ENCODE results near the gene RBP2.

DNA sequence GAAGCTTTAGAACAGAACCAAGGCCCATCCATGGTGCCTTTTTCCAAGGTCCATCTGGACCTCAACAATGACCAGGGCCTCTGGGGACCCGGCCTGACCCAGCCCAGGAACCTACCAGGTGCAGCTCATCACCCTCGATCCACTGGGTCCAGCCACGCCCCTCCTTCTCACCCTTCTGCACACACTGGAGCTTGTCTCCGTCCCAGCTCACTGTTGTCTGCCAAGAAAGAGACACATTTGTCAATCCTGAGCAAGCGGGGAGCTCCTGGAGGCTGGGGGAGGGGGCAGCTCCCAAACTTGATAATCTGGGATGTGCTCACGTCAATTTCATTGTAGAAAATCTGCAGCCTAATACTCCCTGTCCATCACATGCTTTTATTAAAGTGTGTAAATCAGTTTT is 42.0 kb upstream of the RBP2 start:
- TF ChIP-seq YY1 (IDR thresholded peaks at IDR 0.05; ENCODE audit: low read depth) (no peak), NFIC (IDR thresholded peaks at IDR 0.05) (no peak), TAF1 (IDR thresholded peaks at IDR 0.05; ENCODE audit: low read depth) (no peak), RAD21 (IDR thresholded peaks at IDR 0.05; ENCODE audit: low read depth) (no peak), CEBPB (IDR thresholded peaks at IDR 0.05) (no peak), FOXM1 (IDR thresholded peaks at IDR 0.05; ENCODE audit: borderline replicate concordance, low read depth) (no peak), CREB1 (IDR thresholded peaks at IDR 0.05; ENCODE audit: low read depth) (no peak), EGR1 (IDR thresholded peaks at IDR 0.05) (no peak), EP300 (IDR thresholded peaks at IDR 0.05; ENCODE audit: borderline replicate concordance) (no peak), TCF12 (IDR thresholded peaks at IDR 0.05; ENCODE audit: low read depth) (no peak), ZBTB7A (IDR thresholded peaks at IDR 0.05; ENCODE audit: low read depth) (no peak)
- TF ChIP-seq, protein P1, sequence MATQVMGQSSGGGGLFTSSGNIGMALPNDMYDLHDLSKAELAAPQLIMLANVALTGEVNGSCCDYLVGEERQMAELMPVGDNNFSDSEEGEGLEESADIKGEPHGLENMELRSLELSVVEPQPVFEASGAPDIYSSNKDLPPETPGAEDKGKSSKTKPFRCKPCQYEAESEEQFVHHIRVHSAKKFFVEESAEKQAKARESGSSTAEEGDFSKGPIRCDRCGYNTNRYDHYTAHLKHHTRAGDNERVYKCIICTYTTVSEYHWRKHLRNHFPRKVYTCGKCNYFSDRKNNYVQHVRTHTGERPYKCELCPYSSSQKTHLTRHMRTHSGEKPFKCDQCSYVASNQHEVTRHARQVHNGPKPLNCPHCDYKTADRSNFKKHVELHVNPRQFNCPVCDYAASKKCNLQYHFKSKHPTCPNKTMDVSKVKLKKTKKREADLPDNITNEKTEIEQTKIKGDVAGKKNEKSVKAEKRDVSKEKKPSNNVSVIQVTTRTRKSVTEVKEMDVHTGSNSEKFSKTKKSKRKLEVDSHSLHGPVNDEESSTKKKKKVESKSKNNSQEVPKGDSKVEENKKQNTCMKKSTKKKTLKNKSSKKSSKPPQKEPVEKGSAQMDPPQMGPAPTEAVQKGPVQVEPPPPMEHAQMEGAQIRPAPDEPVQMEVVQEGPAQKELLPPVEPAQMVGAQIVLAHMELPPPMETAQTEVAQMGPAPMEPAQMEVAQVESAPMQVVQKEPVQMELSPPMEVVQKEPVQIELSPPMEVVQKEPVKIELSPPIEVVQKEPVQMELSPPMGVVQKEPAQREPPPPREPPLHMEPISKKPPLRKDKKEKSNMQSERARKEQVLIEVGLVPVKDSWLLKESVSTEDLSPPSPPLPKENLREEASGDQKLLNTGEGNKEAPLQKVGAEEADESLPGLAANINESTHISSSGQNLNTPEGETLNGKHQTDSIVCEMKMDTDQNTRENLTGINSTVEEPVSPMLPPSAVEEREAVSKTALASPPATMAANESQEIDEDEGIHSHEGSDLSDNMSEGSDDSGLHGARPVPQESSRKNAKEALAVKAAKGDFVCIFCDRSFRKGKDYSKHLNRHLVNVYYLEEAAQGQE (IDR thresholded peaks at IDR 0.05; ENCODE audit: low read depth) = no peak
- TF ChIP-seq, protein P2, sequence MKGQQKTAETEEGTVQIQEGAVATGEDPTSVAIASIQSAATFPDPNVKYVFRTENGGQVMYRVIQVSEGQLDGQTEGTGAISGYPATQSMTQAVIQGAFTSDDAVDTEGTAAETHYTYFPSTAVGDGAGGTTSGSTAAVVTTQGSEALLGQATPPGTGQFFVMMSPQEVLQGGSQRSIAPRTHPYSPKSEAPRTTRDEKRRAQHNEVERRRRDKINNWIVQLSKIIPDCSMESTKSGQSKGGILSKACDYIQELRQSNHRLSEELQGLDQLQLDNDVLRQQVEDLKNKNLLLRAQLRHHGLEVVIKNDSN (IDR thresholded peaks at IDR 0.05) = no peak
- TF ChIP-seq, protein P3, sequence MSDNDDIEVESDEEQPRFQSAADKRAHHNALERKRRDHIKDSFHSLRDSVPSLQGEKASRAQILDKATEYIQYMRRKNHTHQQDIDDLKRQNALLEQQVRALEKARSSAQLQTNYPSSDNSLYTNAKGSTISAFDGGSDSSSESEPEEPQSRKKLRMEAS (IDR thresholded peaks at IDR 0.05) = no peak

All from Ishikawa (cell line).